H1 (cell line): ENCODE results near the gene NMRK2. TPM values are rescaled to one million over a fixed set of nuclear protein-coding genes. Genes with fewer than 3 reads are reported as not detected.

Experiments
- CTCF ChIA-PET: fragments of 300-600 bp; sonication (Branson Sonifier 250); formaldehyde crosslinking; loops from one replicate; lab custom pipeline; 2021; ENCODE audit not compliant: partially characterized antibody; lab: Charles Lee
- POLR2A ChIA-PET: fragments of 300-600 bp; sonication (Branson Sonifier 250); formaldehyde crosslinking; loops from one replicate; lab custom pipeline; 2021; ENCODE audit warnings: inconsistent platforms; ENCODE audit not compliant: partially characterized antibody; lab: Charles Lee
- DNase-seq, 2 experiments: peaks; one replicate each; pipeline versions ENCODE4 v3.0.0 to v3.0.0-alpha.2; 2010 to 2022; ENCODE audit warnings: low spot score in 2 of 2, low read depth in 1 of 2, mixed read lengths in 1 of 2
- FAIRE-seq: peaks from 2 replicates; lab custom pipeline; 2011; peaks lifted over from hg19 to GRCh38; lab: Jason Lieb, UNC
- H2AFZ ChIP-seq: 2 replicates; pipeline ENCODE4 v1.8.1; 2012; ENCODE audit warnings: low read length, inconsistent platforms
- H2AK5ac ChIP-seq: 2 replicates; pipeline ENCODE4 v1.6.1; 2013; ENCODE audit warnings: low read depth, low read length
- H2BK120ac ChIP-seq: replicated peaks from 2 replicates; pipeline ENCODE3; 2013; ENCODE audit warnings: low read depth, low read length, inconsistent platforms
- H2BK12ac ChIP-seq: 2 replicates; pipeline ENCODE4 v1.6.1; 2013; ENCODE audit warnings: low read depth, low read length
- H2BK15ac ChIP-seq: 2 replicates; pipeline ENCODE4 v1.6.1; 2013; ENCODE audit warnings: low read length
- H2BK20ac ChIP-seq: 2 replicates; pipeline ENCODE4 v1.6.1; 2013; ENCODE audit warnings: low read length
- H2BK5ac ChIP-seq: 2 replicates; pipeline ENCODE4 v1.6.1; 2013; ENCODE audit warnings: low read depth, low read length
- H3K14ac ChIP-seq: 2 replicates; pipeline ENCODE4 v1.6.1; 2013; ENCODE audit warnings: inconsistent platforms; ENCODE audit not compliant: insufficient read length
- H3K18ac ChIP-seq: 2 replicates; pipeline ENCODE4 v1.6.1; 2013; ENCODE audit warnings: low read length; ENCODE audit errors: extremely low read depth
- H3K23ac ChIP-seq: 2 replicates; pipeline ENCODE4 v1.6.1; 2013; ENCODE audit warnings: inconsistent platforms; ENCODE audit not compliant: insufficient read length
- H3K23me2 ChIP-seq: 2 replicates; pipeline ENCODE4 v1.6.1; 2013; ENCODE audit warnings: low read depth, low read length
- H3K27ac ChIP-seq: 2 replicates; pipeline ENCODE4 v1.6.1; 2011; ENCODE audit warnings: low read depth, low read length, inconsistent platforms
- H3K27me3 ChIP-seq, 4 experiments: replicated peaks in 1 of 4; 1 replicate in 1 of 4; 2 replicates in 3 of 4; pipeline versions ENCODE4 v1.6.1 to v1.8.1; 2011 to 2013; ENCODE audit warnings: low read length in 3 of 4, mild to moderate bottlenecking in 3 of 4, inconsistent platforms in 2 of 4, mixed read lengths in 2 of 4, moderate library complexity in 1 of 4; ENCODE audit not compliant: control insufficient read depth in 3 of 4, insufficient read depth in 3 of 4; ENCODE audit errors: extremely low read depth in 1 of 4
- H3K36me3 ChIP-seq, 4 experiments: 2 replicates each; pipeline versions ENCODE4 v1.6.1 to v1.8.1; 2011 to 2013; ENCODE audit warnings: mild to moderate bottlenecking in 4 of 4, low read length in 3 of 4, moderate library complexity in 2 of 4, control low read depth in 1 of 4, inconsistent platforms in 1 of 4; ENCODE audit not compliant: insufficient read depth in 4 of 4, control insufficient read depth in 2 of 4
- H3K4ac ChIP-seq: replicated peaks from 2 replicates; pipeline ENCODE3; 2013; ENCODE audit warnings: low read length, low read depth, mixed read lengths, inconsistent platforms; ENCODE audit not compliant: insufficient read length
- H3K4me1 ChIP-seq, 4 experiments: replicated peaks in 1 of 4; 1 replicate in 1 of 4; 2 replicates in 3 of 4; pipeline versions ENCODE4 v1.6.1 to v1.8.1; 2011 to 2013; ENCODE audit warnings: low read length in 3 of 4, inconsistent platforms in 2 of 4, mixed read lengths in 1 of 4; ENCODE audit not compliant: insufficient read depth in 4 of 4, control insufficient read depth in 3 of 4
- H3K4me2 ChIP-seq, 2 experiments: 2 replicates each; pipeline versions ENCODE4 v1.6.1 to v1.8.1; 2011 to 2013; ENCODE audit warnings: low read depth in 2 of 2, low read length in 2 of 2, control low read depth in 1 of 2, inconsistent platforms in 1 of 2, mild to moderate bottlenecking in 1 of 2; ENCODE audit not compliant: insufficient read depth in 1 of 2
- H3K4me3 ChIP-seq, 4 experiments: fragments of 200-600, 300-600 bp in 1 of 4; sonication (generic), shearing (Covaris generic), sonication (Bioruptor Twin) in 1 of 4; 2 replicates each; pipeline versions ENCODE4 v1.5.1 to v1.8.1; 2011 to 2016; ENCODE audit warnings: low read length in 4 of 4, low read depth in 3 of 4, control low read depth in 2 of 4, inconsistent platforms in 2 of 4, mild to moderate bottlenecking in 2 of 4, mixed read lengths in 1 of 4, moderate library complexity in 1 of 4; ENCODE audit not compliant: insufficient read depth in 2 of 4; ENCODE audit errors: extremely low read depth in 1 of 4
- H3K56ac ChIP-seq: replicated peaks from 2 replicates; pipeline ENCODE3; 2013; ENCODE audit warnings: low read depth, mild to moderate bottlenecking, mixed read lengths, low read length, inconsistent platforms; ENCODE audit not compliant: insufficient read length
- H3K79me1 ChIP-seq: 2 replicates; pipeline ENCODE4 v1.6.1; 2013; ENCODE audit warnings: low read depth, low read length, control low read depth
- H3K79me2 ChIP-seq, 2 experiments: 2 replicates each; pipeline versions ENCODE4 v1.6.1 to v1.8.1; 2012 to 2013; ENCODE audit warnings: low read length in 2 of 2, mild to moderate bottlenecking in 2 of 2, inconsistent platforms in 1 of 2; ENCODE audit not compliant: insufficient read depth in 2 of 2, control insufficient read depth in 1 of 2
- H3K9ac ChIP-seq, 4 experiments: replicated peaks in 1 of 4; 1 replicate in 1 of 4; 2 replicates in 3 of 4; pipeline versions ENCODE4 v1.6.1 to v1.8.1; 2011 to 2013; ENCODE audit warnings: low read depth in 3 of 4, low read length in 3 of 4, control low read depth in 2 of 4, mild to moderate bottlenecking in 2 of 4, moderate library complexity in 2 of 4, inconsistent platforms in 1 of 4; ENCODE audit errors: extremely low read depth in 1 of 4
- H3K9me3 ChIP-seq, 2 experiments: 2 replicates each; pipeline versions ENCODE4 v1.6.1 to v1.8.1; 2012 to 2013; ENCODE audit warnings: mild to moderate bottlenecking in 2 of 2, moderate library complexity in 2 of 2, control low read depth in 1 of 2, inconsistent platforms in 1 of 2, low read depth in 1 of 2, low read length in 1 of 2, mixed read lengths in 1 of 2; ENCODE audit not compliant: insufficient read depth in 2 of 2
- H4K20me1 ChIP-seq, 2 experiments: replicated peaks in 1 of 2; 2 replicates each; pipeline versions ENCODE3 to v1.8.1; 2011 to 2013; ENCODE audit warnings: inconsistent platforms in 2 of 2, low read length in 2 of 2, mild to moderate bottlenecking in 1 of 2; ENCODE audit not compliant: insufficient read depth in 2 of 2, control insufficient read depth in 1 of 2
- H4K5ac ChIP-seq: 2 replicates; pipeline ENCODE4 v1.6.1; 2013; ENCODE audit warnings: low read length, low read depth, mixed read lengths, inconsistent platforms; ENCODE audit not compliant: insufficient read length
- H4K8ac ChIP-seq: 2 replicates; pipeline ENCODE4 v1.8.0; 2013; ENCODE audit warnings: mild to moderate bottlenecking, moderate library complexity, low read length, inconsistent platforms; ENCODE audit not compliant: insufficient read depth; ENCODE audit errors: extremely low read depth
- H4K91ac ChIP-seq: replicated peaks from 2 replicates; pipeline ENCODE3; 2013; ENCODE audit warnings: low read length, mixed read lengths, inconsistent platforms; ENCODE audit not compliant: insufficient read length
- EGR1 ChIP-seq: IDR thresholded peaks from 2 replicates; pipeline ENCODE4 v1.6.1; 2011; ENCODE audit warnings: low read depth, low read length, borderline replicate concordance
- FOSL1 ChIP-seq: IDR thresholded peaks from 2 replicates; pipeline ENCODE4 v1.6.1; 2011; ENCODE audit warnings: mild to moderate bottlenecking, low read depth, low read length, moderate library complexity; ENCODE audit not compliant: insufficient read depth
- JUN ChIP-seq: IDR thresholded peaks from 2 replicates; pipeline ENCODE4 v1.6.1; 2011; ENCODE audit warnings: low read depth, mild to moderate bottlenecking, improper control_type of control experiment, low read length
- KDM1A ChIP-seq: fragments of 200-600, 300-600 bp; sonication (generic); IDR thresholded peaks from 2 replicates; pipeline ENCODE4 v1.7.1; 2016; ENCODE audit warnings: mild to moderate bottlenecking, low read length, borderline replicate concordance
- KDM4A ChIP-seq: IDR thresholded peaks from one replicate; pipeline ENCODE4 v1.7.1; 2012; ENCODE audit warnings: low read depth, mild to moderate bottlenecking, moderate library complexity, low read length, inconsistent platforms; ENCODE audit not compliant: severe bottlenecking
- NRF1 ChIP-seq: IDR thresholded peaks from 2 replicates; pipeline ENCODE4 v1.6.1; 2011; ENCODE audit warnings: mild to moderate bottlenecking, low read depth, low read length, improper control_type of control experiment
- RNF2 ChIP-seq: fragments of 200-900, 300-1000 bp; sonication (generic); IDR thresholded peaks from 2 replicates; pipeline ENCODE4 v1.7.1; 2016; ENCODE audit warnings: borderline replicate concordance, low read depth, mild to moderate bottlenecking, antibody characterized with exemption, low read length; ENCODE audit not compliant: poor library complexity, severe bottlenecking; ENCODE audit errors: missing control alignments
- SRF ChIP-seq: IDR thresholded peaks from 2 replicates; pipeline ENCODE4 v1.6.1; 2011; ENCODE audit warnings: mild to moderate bottlenecking, low read depth, low read length, moderate library complexity
- TAF1 ChIP-seq: IDR thresholded peaks from 2 replicates; pipeline ENCODE4 v1.6.1; 2011; ENCODE audit warnings: mild to moderate bottlenecking, low read depth, low read length
- TAF7 ChIP-seq: optimal IDR thresholded peaks from 2 replicates; pipeline ENCODE3; 2011; ENCODE audit warnings: low read depth, mild to moderate bottlenecking, inconsistent platforms, low read length, moderate library complexity, borderline replicate concordance
- YY1 ChIP-seq: IDR thresholded peaks from 2 replicates; pipeline ENCODE4 v1.6.1; 2011; ENCODE audit warnings: low read depth, mild to moderate bottlenecking, low read length
- WGBS, 2 experiments: shearing (Covaris generic) in 1 of 2; methylation state at CpG; one replicate each; pipeline versions ENCODE4 v1.1.6 to v1.1.7; 2013 to 2015; ENCODE audit warnings: low lambda C conversion rate in 2 of 2, mixed read lengths in 2 of 2, inconsistent platforms in 1 of 2, low coverage in 1 of 2, missing lambda C conversion rate in 1 of 2; ENCODE audit not compliant: insufficient replicate concordance in 2 of 2, insufficient coverage in 1 of 2, insufficient read length in 1 of 2; ENCODE audit errors: extremely low coverage in 1 of 2, missing lambda C conversion rate in 1 of 2; 5-methylcytosine and 5-hydroxymethylcytosine counted together
- polyA plus RNA-seq, 7 experiments: library from polyadenylated mRNA; depleted of rRNA in 3 of 7; stranded (reverse) in 5 of 7; unstranded in 2 of 7; fragments of >200 nt in 5 of 7; fragments of 200-250 nt in 2 of 7; gene quantifications; 1 replicate in 5 of 7; 2 replicates in 1 of 7; 4 replicates in 1 of 7; pipeline versions ENCODE4 v1.2.1 to v1.2.3, GENCODE V29; 2011 to 2013; ENCODE audit warnings: missing spikeins in 2 of 7, mixed read lengths in 2 of 7
- total RNA-seq: library from RNA; stranded (reverse); fragmentation: NEBNext Ultra II Directional; extraction: Animal tissue kit (Norgen Biotek cat#: 25700); gene quantifications from 2 replicates; pipeline ENCODE4 v1.2.1, GENCODE V29; 2021

The NMRK2 gene
- total and polyA plus RNA-seq, 2 of the 8 experiments (the other 6 are each of a cell fraction or from before 2014, with no cell fraction given), result 87.4 to 206 TPM

GRCh38 chr19:3964256-3965194 is 31.7 kb downstream of the NMRK2 start:
- Histone ChIP-seq H3K79me2 (peaks cover 3 to 30% of the 10 kb centered on the region in 2 experiments; a peak in 2 of 4 replicates), H2AK5ac (no peak overlapping the region), H3K27me3 (no peaks in the 10 kb centered on the region), H2BK20ac (no peak overlapping the region), H4K5ac (no peak overlapping the region), H4K20me1 (peaks cover 13 to 20% of the 10 kb centered on the region in 2 experiments), H3K18ac (no peak overlapping the region), H2BK15ac (no peak overlapping the region), H3K23me2 (no peaks in the 10 kb centered on the region), H3K56ac (no peak overlapping the region), H4K91ac (no peak overlapping the region), H3K14ac (no peak overlapping the region), H3K79me1 (peaks cover 8% of the 10 kb centered on the region), H3K4me3 (no peak overlapping the region), H4K8ac (no peak overlapping the region; the same call in 1 of the 2 replicates), H2BK12ac (no peak overlapping the region), H3K23ac (no peak overlapping the region), H3K36me3 (peaks cover 22 to 61% (median 49%) of the 10 kb centered on the region in 4 experiments), H3K4me1 (peaks cover 1 to 11% (median 2%) of the 10 kb centered on the region in 4 experiments; a peak in 6 of 7 replicates), H3K4me2 (no peak overlapping the region), H3K27ac (no peak overlapping the region), H3K4ac (no peak overlapping the region), H3K9ac (no peak overlapping the region), H2BK5ac (no peak overlapping the region), H2AFZ (no peak overlapping the region), H3K9me3 (no peaks in the 10 kb centered on the region), H2BK120ac (no peak overlapping the region)
- DNase-seq (no peak), FAIRE-seq (no peak)
- ChIA-PET POLR2A (interaction anchor here (1.1 to 24.8 kb wide), 6 partner anchors 9 to 92 kb away, joined by 3 to 870 read pairs (median 4); partner anchors contain the start of genes EEF2 and NMRK2), CTCF (interaction anchor here (1.0 kb wide), 1 partner anchor 9 kb away, joined by 3 read pairs; no protein-coding TSS in a partner anchor)
- 92% methylated on average over 34 of the region's 60 CpGs; no CpG with 5 or more reads in 1 of the 2 experiments for WGBS, 2 experiments
- no peak for TF ChIP-seq KDM4A
- TF ChIP-seq SRF, result no peak
- no peak for TF ChIP-seq TAF7
- no peak for TF ChIP-seq EGR1
- no peak for TF ChIP-seq YY1
- TF ChIP-seq NRF1, result no peak
- no peak for TF ChIP-seq TAF1
- TF ChIP-seq JUN, result no peak
- TF ChIP-seq KDM1A, result no peak
- no peak for TF ChIP-seq FOSL1
- no peak for TF ChIP-seq RNF2
